Gastroesophageal sphincter (tissue), 2 donors: ENCODE data around the gene LRFN2.

Source experiments
- EP300 ChIP-seq: sonication (generic); formaldehyde crosslinking; IDR thresholded peaks from one replicate; pipeline ENCODE4 v1.6.1; 2017; ENCODE audit warnings: antibody characterized with exemption, mild to moderate bottlenecking
- POLR2A ChIP-seq, 2 donors: fragments of 450-650 bp; IDR thresholded peaks; one replicate each; pipeline ENCODE4 v1.6.1; 2017; ENCODE audit warnings: antibody characterized with exemption in 2 of 2, mild to moderate bottlenecking in 2 of 2, moderate library complexity in 1 of 2

GRCh38 chr6:40355066-40355465 is 232.1 kb downstream of the LRFN2 start:
- no peak for TF ChIP-seq POLR2A (IDR thresholded peaks at IDR 0.05)
- no peak for TF ChIP-seq EP300
